Dermis microvascular lymphatic vessel endothelial cell (primary cell): ENCODE results near the gene TMCO6. TPM values are rescaled to one million over a fixed set of nuclear protein-coding genes. Genes with fewer than 3 reads are reported as not detected.
A peak's percentile ranks its signal among the peaks of the same experiment; 100 is the strongest.
"Not testable (repeated sequence)": the region's sequence is repeated elsewhere in the genome, so short reads cannot be mapped to it uniquely, and the experiment has no call there.

Experiments
- DNase-seq, 2 donors: peaks; one replicate each; pipeline versions ENCODE4 v3.0.0 to v3.0.0-alpha.2; 2010; ENCODE audit warnings: low read depth in 2 of 2
- total RNA-seq: library from RNA; depleted of rRNA; stranded (reverse); fragments of >200 nt; gene quantifications from 2 replicates; pipeline ENCODE4 v1.2.1, GENCODE V29; 2014

TMCO6 gene
- total RNA-seq, 1 donor from 2014 or later: 8.5 TPM

- DNase-seq: no peak
These were observed 8.8 kb upstream of the TMCO6 start for GRCh38 chr5:140630292-140631035.

GRCh38 chr5:140631036-140631417 is 8.2 kb upstream of the TMCO6 start:
- no peak for DNase-seq

- DNase-seq: no peak
These were observed 7.4 kb upstream of the TMCO6 start for GRCh38 chr5:140631831-140632365.

GRCh38 chr5:140632366-140633020 is 6.8 kb upstream of the TMCO6 start:
- DNase-seq: peak in 1 of 2 donors; percentile 54

- DNase-seq: peak in 1 of 2 donors; percentile 18
These were observed 6.2 kb upstream of the TMCO6 start, which contains the start of gene CD14 for GRCh38 chr5:140633021-140633471. Gene CD14, minus strand, starts transcription at chr5:140633175. Its CDS starts 104 bp downstream, at chr5:140633071.

- DNase-seq: no peak
These were observed 5.8 kb upstream of the TMCO6 start for GRCh38 chr5:140633501-140633900.

- DNase-seq: no peak
These were observed 5.1 kb upstream of the TMCO6 start for GRCh38 chr5:140634103-140634502.

GRCh38 chr5:140635291-140636257 is 3.7 kb upstream of the TMCO6 start:
- no peak for DNase-seq

- no peak for DNase-seq
These were observed 1.7 kb upstream of the TMCO6 start for GRCh38 chr5:140637371-140638100.

GRCh38 chr5:140638898-140639147 is 428 bp upstream of the TMCO6 start:
- not testable (repeated sequence) for DNase-seq

- DNase-seq: no peak
These were observed 2.5 kb downstream of the TMCO6 start for GRCh38 chr5:140641716-140642115.

- DNase-seq: no peak
These were observed 3.5 kb downstream of the TMCO6 start for GRCh38 chr5:140642718-140643117.

- no peak for DNase-seq
These were observed 7.8 kb downstream of the TMCO6 start for GRCh38 chr5:140647042-140647419.

GRCh38 chr5:140658870-140659269 is 19.6 kb downstream of the TMCO6 start:
- no peak for DNase-seq

GRCh38 chr5:140660371-140660770 is 21.1 kb downstream of the TMCO6 start:
- DNase-seq: not testable (repeated sequence)

GRCh38 chr5:140664030-140664358 is 24.7 kb downstream of the TMCO6 start:
- DNase-seq: no peak

- peak; percentile 69 to 92 for DNase-seq
These were observed 25.3 kb downstream of the TMCO6 start, which contains the start of gene WDR55 for GRCh38 chr5:140664359-140665119. Gene WDR55, plus strand, starts transcription at chr5:140664904. Its CDS starts 9 bp downstream, at chr5:140664913.

- not testable (repeated sequence) for DNase-seq
These were observed 31.8 kb downstream of the TMCO6 start for GRCh38 chr5:140671035-140671434.

- DNase-seq: no peak
These were observed 32.3 kb downstream of the TMCO6 start for GRCh38 chr5:140671472-140672125.
